Measurements from ENCODE around the gene SF3A1.

Gene SF3A1

GRCh38 chr22:30296324-30296723 lies 60.4 kb downstream of the SF3A1 start:
- no peaks in the 10 kb centered on the region for H3K9me3 ChIP-seq (ENCODE audit: low read length)
- no peaks in the 10 kb centered on the region for H3K27me3 ChIP-seq (ENCODE audit: control insufficient read depth in 1 of 2, insufficient read depth in 2 of 2, low read length in 2 of 2)
- peaks cover 27% of the 10 kb centered on the region for H3K4me1 ChIP-seq (ENCODE audit: insufficient read depth, low read length)
- H3K36me3 ChIP-seq (ENCODE audit: insufficient read depth, low read length) = peaks cover 79% of the 10 kb centered on the region
- H3K27ac ChIP-seq (ENCODE audit: low read depth, low read length) = no peak overlapping the region
- H3K9ac ChIP-seq (ENCODE audit: low read length) = no peak overlapping the region
- no peak overlapping the region for H3K4me3 ChIP-seq (ENCODE audit: low read depth in 1 of 2, low read length in 2 of 2)

- H3K36me3 ChIP-seq (ENCODE audit: insufficient read depth, low read length) = peaks cover 72% of the 10 kb centered on the region
- H3K9ac ChIP-seq (ENCODE audit: low read length) = no peak overlapping the region
- H3K27me3 ChIP-seq (ENCODE audit: control insufficient read depth in 1 of 2, insufficient read depth in 2 of 2, low read length in 2 of 2) = no peaks in the 10 kb centered on the region
- H3K4me3 ChIP-seq (ENCODE audit: low read depth in 1 of 2, low read length in 2 of 2) = no peak overlapping the region
- H3K4me1 ChIP-seq (ENCODE audit: insufficient read depth, low read length) = peaks cover 31% of the 10 kb centered on the region
- H3K27ac ChIP-seq (ENCODE audit: low read depth, low read length) = no peak overlapping the region
- no peaks in the 10 kb centered on the region for H3K9me3 ChIP-seq (ENCODE audit: low read length)
Observed at GRCh38 chr22:30295576-30295975, 61.1 kb downstream of the SF3A1 start.

GRCh38 chr22:30294830-30295229 lies 61.9 kb downstream of the SF3A1 start:
- no peak overlapping the region for H3K9ac ChIP-seq (ENCODE audit: low read length)
- H3K27me3 ChIP-seq (ENCODE audit: control insufficient read depth in 1 of 2, insufficient read depth in 2 of 2, low read length in 2 of 2) = no peaks in the 10 kb centered on the region
- peaks cover 39% of the 10 kb centered on the region for H3K4me1 ChIP-seq (ENCODE audit: insufficient read depth, low read length)
- H3K9me3 ChIP-seq (ENCODE audit: low read length) = no peaks in the 10 kb centered on the region
- H3K36me3 ChIP-seq (ENCODE audit: insufficient read depth, low read length) = peaks cover 68% of the 10 kb centered on the region
- H3K27ac ChIP-seq (ENCODE audit: low read depth, low read length) = no peak overlapping the region
- no peak overlapping the region for H3K4me3 ChIP-seq (ENCODE audit: low read depth in 1 of 2, low read length in 2 of 2)

- H3K4me3 ChIP-seq (ENCODE audit: low read depth in 1 of 2, low read length in 2 of 2) = no peak overlapping the region
- no peak overlapping the region for H3K9ac ChIP-seq (ENCODE audit: low read length)
- no peaks in the 10 kb centered on the region for H3K27me3 ChIP-seq (ENCODE audit: control insufficient read depth in 1 of 2, insufficient read depth in 2 of 2, low read length in 2 of 2)
- H3K4me1 ChIP-seq (ENCODE audit: insufficient read depth, low read length) = peaks cover 39% of the 10 kb centered on the region
- no peaks in the 10 kb centered on the region for H3K9me3 ChIP-seq (ENCODE audit: low read length)
- H3K36me3 ChIP-seq (ENCODE audit: insufficient read depth, low read length) = peaks cover 62% of the 10 kb centered on the region
- H3K27ac ChIP-seq (ENCODE audit: low read depth, low read length) = no peak overlapping the region
Observed at GRCh38 chr22:30294066-30294465, 62.6 kb downstream of the SF3A1 start.

- peaks cover 52% of the 10 kb centered on the region for H3K36me3 ChIP-seq (ENCODE audit: insufficient read depth, low read length)
- peaks cover 33% of the 10 kb centered on the region for H3K4me1 ChIP-seq (ENCODE audit: insufficient read depth, low read length)
- no peak overlapping the region for H3K4me3 ChIP-seq (ENCODE audit: low read depth in 1 of 2, low read length in 2 of 2)
- H3K27ac ChIP-seq (ENCODE audit: low read depth, low read length) = no peak overlapping the region
- H3K27me3 ChIP-seq (ENCODE audit: control insufficient read depth in 1 of 2, insufficient read depth in 2 of 2, low read length in 2 of 2) = no peaks in the 10 kb centered on the region
- H3K9me3 ChIP-seq (ENCODE audit: low read length) = no peaks in the 10 kb centered on the region
- no peak overlapping the region for H3K9ac ChIP-seq (ENCODE audit: low read length)
Observed at GRCh38 chr22:30293026-30293425, 63.7 kb downstream of the SF3A1 start.

- H3K4me3 ChIP-seq (ENCODE audit: low read depth in 1 of 2, low read length in 2 of 2) = no peak overlapping the region
- peaks cover 28% of the 10 kb centered on the region for H3K4me1 ChIP-seq (ENCODE audit: insufficient read depth, low read length)
- no peak overlapping the region for H3K9ac ChIP-seq (ENCODE audit: low read length)
- peak overlapping the region; percentile 73 for H3K27ac ChIP-seq (ENCODE audit: low read depth, low read length)
- H3K9me3 ChIP-seq (ENCODE audit: low read length) = no peaks in the 10 kb centered on the region
- H3K36me3 ChIP-seq (ENCODE audit: insufficient read depth, low read length) = peaks cover 45% of the 10 kb centered on the region
- no peaks in the 10 kb centered on the region for H3K27me3 ChIP-seq (ENCODE audit: control insufficient read depth in 1 of 2, insufficient read depth in 2 of 2, low read length in 2 of 2)
Observed at GRCh38 chr22:30292069-30292970, 64.4 kb downstream of the SF3A1 start.

- H3K27me3 ChIP-seq (ENCODE audit: control insufficient read depth in 1 of 2, insufficient read depth in 2 of 2, low read length in 2 of 2) = no peaks in the 10 kb centered on the region
- H3K36me3 ChIP-seq (ENCODE audit: insufficient read depth, low read length) = peaks cover 39% of the 10 kb centered on the region
- peaks cover 28% of the 10 kb centered on the region for H3K4me1 ChIP-seq (ENCODE audit: insufficient read depth, low read length)
- peak overlapping the region; percentile 33 for H3K9ac ChIP-seq (ENCODE audit: low read length)
- peak overlapping the region in 1 of 2 donors; percentile 76 for H3K4me3 ChIP-seq (ENCODE audit: low read depth in 1 of 2, low read length in 2 of 2)
- peak overlapping the region; percentile 73 for H3K27ac ChIP-seq (ENCODE audit: low read depth, low read length)
- H3K9me3 ChIP-seq (ENCODE audit: low read length) = no peaks in the 10 kb centered on the region
Observed at GRCh38 chr22:30291058-30291892, 65.4 kb downstream of the SF3A1 start.

- H3K4me3 ChIP-seq (ENCODE audit: low read depth in 1 of 2, low read length in 2 of 2) = peak overlapping the region in 1 of 2 donors; percentile 76
- H3K27ac ChIP-seq (ENCODE audit: low read depth, low read length) = peak overlapping the region; percentile 73
- H3K36me3 ChIP-seq (ENCODE audit: insufficient read depth, low read length) = peaks cover 39% of the 10 kb centered on the region
- H3K9ac ChIP-seq (ENCODE audit: low read length) = peak overlapping the region; percentile 33
- H3K4me1 ChIP-seq (ENCODE audit: insufficient read depth, low read length) = peaks cover 28% of the 10 kb centered on the region
- no peaks in the 10 kb centered on the region for H3K27me3 ChIP-seq (ENCODE audit: control insufficient read depth in 1 of 2, insufficient read depth in 2 of 2, low read length in 2 of 2)
- H3K9me3 ChIP-seq (ENCODE audit: low read length) = no peaks in the 10 kb centered on the region
Observed at GRCh38 chr22:30290342-30291057, 66.2 kb downstream of the SF3A1 start.

- peak overlapping the region; percentile 14 for H3K9ac ChIP-seq (ENCODE audit: low read length)
- no peaks in the 10 kb centered on the region for H3K9me3 ChIP-seq (ENCODE audit: low read length)
- H3K36me3 ChIP-seq (ENCODE audit: insufficient read depth, low read length) = peaks cover 38% of the 10 kb centered on the region
- H3K27me3 ChIP-seq (ENCODE audit: control insufficient read depth in 1 of 2, insufficient read depth in 2 of 2, low read length in 2 of 2) = no peaks in the 10 kb centered on the region
- H3K4me3 ChIP-seq (ENCODE audit: low read depth in 1 of 2, low read length in 2 of 2) = peak overlapping the region; percentile 33 to 76
- H3K4me1 ChIP-seq (ENCODE audit: insufficient read depth, low read length) = peaks cover 28% of the 10 kb centered on the region
- peak overlapping the region; percentile 73 for H3K27ac ChIP-seq (ENCODE audit: low read depth, low read length)
Observed at GRCh38 chr22:30289980-30290313, 66.7 kb downstream of the SF3A1 start.

GRCh38 chr22:30289141-30289979 lies 67.3 kb downstream of the SF3A1 start, which contains the start of gene CASTOR1:
Gene CASTOR1 (minus strand): TSS chr22:30289505. CDS start chr22:30289497, 8 bp downstream.
- H3K27ac ChIP-seq (ENCODE audit: low read depth, low read length) = peak within 1 kb of the TSS; percentile 95
- no peaks in the 10 kb centered on the region for H3K9me3 ChIP-seq (ENCODE audit: low read length)
- no peaks in the 10 kb centered on the region for H3K27me3 ChIP-seq (ENCODE audit: control insufficient read depth in 1 of 2, insufficient read depth in 2 of 2, low read length in 2 of 2)
- peak within 1 kb of the TSS; percentile 33 for H3K9ac ChIP-seq (ENCODE audit: low read length)
- H3K36me3 ChIP-seq (ENCODE audit: insufficient read depth, low read length) = peaks cover 38% of the 10 kb centered on the region
- peak within 1 kb of the TSS; percentile 76 to 91 for H3K4me3 ChIP-seq (ENCODE audit: low read depth in 1 of 2, low read length in 2 of 2)
- peaks cover 28% of the 10 kb centered on the region for H3K4me1 ChIP-seq (ENCODE audit: insufficient read depth, low read length)

Measured in muscle layer of colon (tissue), 2 donors.